DOHH2 (cell line): ENCODE results near the gene ADAMTS16.

Source experiments
- EZH2phosphoT487 ChIP-seq: fragments of 200-600 bp; sonication (generic); IDR thresholded peaks from 2 replicates; pipeline ENCODE4 v1.6.1; 2017; ENCODE audit warnings: borderline replicate concordance, mild to moderate bottlenecking, antibody characterized with exemption, low read length, moderate library complexity, mixed read lengths
- TF ChIP-seq, protein P1 (sequence below): fragments of 200-600 bp; sonication (generic); IDR thresholded peaks from one replicate; pipeline ENCODE4 v1.5.1; 2014; ENCODE audit warnings: antibody characterized with exemption, mild to moderate bottlenecking, low read depth, low read length; ENCODE audit not compliant: poor library complexity, severe bottlenecking

- TF ChIP-seq EZH2phosphoT487, result no peak
- TF ChIP-seq, protein P1, sequence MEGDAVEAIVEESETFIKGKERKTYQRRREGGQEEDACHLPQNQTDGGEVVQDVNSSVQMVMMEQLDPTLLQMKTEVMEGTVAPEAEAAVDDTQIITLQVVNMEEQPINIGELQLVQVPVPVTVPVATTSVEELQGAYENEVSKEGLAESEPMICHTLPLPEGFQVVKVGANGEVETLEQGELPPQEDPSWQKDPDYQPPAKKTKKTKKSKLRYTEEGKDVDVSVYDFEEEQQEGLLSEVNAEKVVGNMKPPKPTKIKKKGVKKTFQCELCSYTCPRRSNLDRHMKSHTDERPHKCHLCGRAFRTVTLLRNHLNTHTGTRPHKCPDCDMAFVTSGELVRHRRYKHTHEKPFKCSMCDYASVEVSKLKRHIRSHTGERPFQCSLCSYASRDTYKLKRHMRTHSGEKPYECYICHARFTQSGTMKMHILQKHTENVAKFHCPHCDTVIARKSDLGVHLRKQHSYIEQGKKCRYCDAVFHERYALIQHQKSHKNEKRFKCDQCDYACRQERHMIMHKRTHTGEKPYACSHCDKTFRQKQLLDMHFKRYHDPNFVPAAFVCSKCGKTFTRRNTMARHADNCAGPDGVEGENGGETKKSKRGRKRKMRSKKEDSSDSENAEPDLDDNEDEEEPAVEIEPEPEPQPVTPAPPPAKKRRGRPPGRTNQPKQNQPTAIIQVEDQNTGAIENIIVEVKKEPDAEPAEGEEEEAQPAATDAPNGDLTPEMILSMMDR, result no peak
These were observed 213.6 kb downstream of the ADAMTS16 start for GRCh38 chr5:5353681-5354080.
